ENCODE data around the gene CNTN1.

CNTN1 gene

GRCh38 chr12:40825156-40825555 is 132.9 kb downstream of the CNTN1 start:
- no peak for DNase-seq
- no peak for TF ChIP-seq POLR2A (IDR thresholded peaks at IDR 0.05; ENCODE audit: low read length)

DNA sequence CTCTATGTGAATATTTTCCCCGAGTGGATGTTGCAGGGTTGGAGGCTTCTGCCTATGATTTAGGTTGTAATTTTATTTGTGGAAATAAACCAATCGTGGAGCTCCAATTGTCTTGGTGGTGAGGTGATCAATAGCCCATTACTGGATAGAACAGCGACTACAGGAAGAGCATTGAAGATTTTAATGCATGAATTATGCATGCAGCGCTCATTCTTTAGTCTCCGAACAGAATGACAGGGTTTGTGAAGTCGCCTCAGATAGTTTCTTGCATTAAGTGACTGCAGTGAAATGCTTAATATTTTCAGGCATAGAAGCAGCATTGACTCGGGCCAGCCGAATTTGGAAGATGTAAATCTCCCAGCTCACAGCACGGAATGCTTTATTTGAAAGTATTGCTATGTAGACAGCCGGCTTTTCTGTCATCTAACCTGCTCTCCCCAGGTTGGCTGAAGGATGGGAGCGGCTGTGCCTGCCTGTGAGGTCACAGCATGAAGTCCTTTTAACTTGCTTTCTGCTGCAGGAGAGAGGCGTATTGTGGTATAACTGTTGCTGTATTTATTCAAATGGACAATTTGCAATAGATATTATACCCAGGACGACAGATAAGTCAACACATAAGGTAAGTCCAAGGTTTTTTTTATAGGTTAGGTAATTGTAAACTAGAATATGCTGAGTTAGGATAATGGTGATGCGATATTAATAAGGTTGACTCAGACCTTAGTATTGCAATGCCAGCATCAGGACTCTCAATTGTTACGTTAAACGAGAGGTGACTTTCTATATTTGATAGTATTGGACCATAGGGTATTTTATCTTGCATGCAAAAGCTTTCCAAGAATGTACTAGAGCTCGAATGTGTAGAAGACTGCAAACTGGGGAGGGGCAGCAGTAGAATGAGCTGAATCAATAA is 135.7 kb downstream of the CNTN1 start:
- DNase-seq = no peak
- TF ChIP-seq GATA1 (IDR thresholded peaks at IDR 0.05; ENCODE audit: low read depth, low read length) (no peak), POLR2A (IDR thresholded peaks at IDR 0.05; ENCODE audit: low read length) (no peak)

GRCh38 chr12:40828593-40828990 is 136.4 kb downstream of the CNTN1 start:
- TF ChIP-seq POLR2A (IDR thresholded peaks at IDR 0.05; ENCODE audit: low read length) (no peak), GATA1 (IDR thresholded peaks at IDR 0.05; ENCODE audit: low read depth, low read length) (no peak)
- no peak for DNase-seq

DNA sequence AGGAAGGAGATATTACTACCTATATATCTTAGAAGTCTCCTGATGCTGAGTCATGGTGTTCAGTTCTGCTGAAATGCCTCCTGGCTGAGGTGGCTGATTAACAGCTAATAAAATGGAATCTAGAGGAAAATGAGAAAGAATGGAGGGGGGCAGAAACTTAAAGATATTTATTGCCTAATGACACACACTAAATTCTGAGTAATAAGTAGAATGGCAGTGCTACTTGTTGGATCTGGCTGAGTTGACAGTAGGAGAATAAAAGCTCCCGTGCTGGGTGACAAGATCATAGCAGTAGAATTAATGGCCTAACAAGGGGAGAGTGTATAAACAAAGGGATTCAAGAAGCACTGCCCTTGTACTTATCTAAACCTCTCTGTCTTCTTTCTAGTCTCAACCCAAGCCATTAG is 137.5 kb downstream of the CNTN1 start:
- TF ChIP-seq POLR2A (IDR thresholded peaks at IDR 0.05; ENCODE audit: low read length) (no peak), GATA1 (IDR thresholded peaks at IDR 0.05; ENCODE audit: low read depth, low read length) (no peak)
- DNase-seq = no peak

- TF ChIP-seq POLR2A (IDR thresholded peaks at IDR 0.05; ENCODE audit: low read length) (no peak), GATA1 (IDR thresholded peaks at IDR 0.05; ENCODE audit: low read depth, low read length) (no peak)
- no peak for DNase-seq
Measured at GRCh38 chr12:40831916-40832315, 139.7 kb downstream of the CNTN1 start.

DNA sequence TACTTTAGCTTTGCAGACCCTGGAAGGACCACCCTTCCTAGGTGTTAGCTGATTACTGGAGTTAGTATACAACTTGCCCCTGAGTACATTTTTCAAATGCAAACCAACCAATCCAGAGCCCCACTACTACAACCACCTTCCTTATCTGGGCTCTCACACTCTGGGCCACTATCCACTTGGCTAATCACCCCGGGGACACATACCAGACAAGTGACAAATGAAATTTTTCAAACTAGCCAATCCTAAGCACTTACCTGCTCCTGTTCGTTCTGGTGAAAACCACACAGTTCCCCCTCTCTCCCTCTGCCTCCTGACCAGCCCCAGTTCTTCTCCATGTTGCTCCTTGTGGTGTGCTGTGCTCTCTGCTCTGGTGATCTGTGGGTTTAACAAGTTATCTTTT is 140.4 kb downstream of the CNTN1 start:
- DNase-seq = no peak
- TF ChIP-seq GATA1 (IDR thresholded peaks at IDR 0.05; ENCODE audit: low read depth, low read length) = no peak
- no peak for TF ChIP-seq POLR2A (IDR thresholded peaks at IDR 0.05; ENCODE audit: low read length)

DNA sequence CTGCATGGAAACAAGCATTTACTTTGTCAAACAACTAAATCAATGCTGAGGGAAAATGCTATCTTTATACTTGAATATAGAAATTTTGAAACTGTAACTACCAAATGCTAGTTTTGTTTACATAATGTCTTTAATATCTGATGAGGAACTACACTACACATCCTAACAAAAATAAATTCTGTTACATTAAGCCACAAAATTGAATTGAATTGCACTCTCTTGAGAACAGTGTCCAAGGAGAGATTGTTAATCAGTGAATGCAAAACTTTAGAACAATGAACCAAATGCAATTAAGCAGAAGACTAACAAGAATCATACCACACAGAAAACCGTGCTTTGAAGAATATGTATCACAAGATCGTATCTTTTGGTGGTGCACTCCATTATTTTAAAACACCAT is 141.6 kb downstream of the CNTN1 start:
- DNase-seq = no peak
- TF ChIP-seq GATA1 (IDR thresholded peaks at IDR 0.05; ENCODE audit: low read depth, low read length) = no peak
- TF ChIP-seq POLR2A (IDR thresholded peaks at IDR 0.05; ENCODE audit: low read length) = no peak

GRCh38 chr12:40834321-40834720 is 142.1 kb downstream of the CNTN1 start:
- DNase-seq = no peak
- TF ChIP-seq POLR2A (IDR thresholded peaks at IDR 0.05; ENCODE audit: low read length) = no peak
- no peak for TF ChIP-seq GATA1 (IDR thresholded peaks at IDR 0.05; ENCODE audit: low read depth, low read length)

GRCh38 chr12:40837891-40838429 is 145.7 kb downstream of the CNTN1 start:
- DNase-seq = no peak
- TF ChIP-seq POLR2A (IDR thresholded peaks at IDR 0.05; ENCODE audit: low read length) (no peak), GATA1 (IDR thresholded peaks at IDR 0.05; ENCODE audit: low read depth, low read length) (no peak)

GRCh38 chr12:40843495-40843894 is 151.3 kb downstream of the CNTN1 start:
- DNase-seq = no peak
- no peak for TF ChIP-seq POLR2A (IDR thresholded peaks at IDR 0.05; ENCODE audit: low read length)
- TF ChIP-seq GATA1 (IDR thresholded peaks at IDR 0.05; ENCODE audit: low read depth, low read length) = no peak

DNA sequence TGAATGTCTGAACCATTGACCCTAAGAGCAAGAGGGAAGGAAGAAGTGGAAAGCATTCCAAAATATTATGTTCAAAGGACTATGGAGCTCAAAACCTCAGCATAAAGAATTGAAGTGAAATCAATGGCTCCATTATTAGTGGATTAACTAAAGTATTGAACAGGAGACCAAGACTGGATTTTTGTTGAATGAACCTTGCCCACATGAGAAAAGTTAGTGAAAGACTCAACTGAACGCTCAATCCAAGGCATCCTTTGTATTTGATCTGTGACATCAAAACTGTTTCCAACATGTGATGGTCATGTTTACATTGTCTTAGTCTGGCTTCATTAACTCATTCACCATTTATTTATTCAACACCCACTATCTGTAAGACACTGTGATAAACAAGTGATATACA is 161.0 kb downstream of the CNTN1 start:
- TF ChIP-seq GATA1 (IDR thresholded peaks at IDR 0.05; ENCODE audit: low read depth, low read length) = no peak
- TF ChIP-seq POLR2A (IDR thresholded peaks at IDR 0.05; ENCODE audit: low read length) = no peak

GRCh38 chr12:40854604-40855003 is 162.4 kb downstream of the CNTN1 start:
- DNase-seq = no peak
- TF ChIP-seq GATA1 (IDR thresholded peaks at IDR 0.05; ENCODE audit: low read depth, low read length) = no peak
- no peak for TF ChIP-seq POLR2A (IDR thresholded peaks at IDR 0.05; ENCODE audit: low read length)

More for the DNA sequence above, 161.0 kb downstream of the CNTN1 start:
- no peak for DNase-seq

DNA sequence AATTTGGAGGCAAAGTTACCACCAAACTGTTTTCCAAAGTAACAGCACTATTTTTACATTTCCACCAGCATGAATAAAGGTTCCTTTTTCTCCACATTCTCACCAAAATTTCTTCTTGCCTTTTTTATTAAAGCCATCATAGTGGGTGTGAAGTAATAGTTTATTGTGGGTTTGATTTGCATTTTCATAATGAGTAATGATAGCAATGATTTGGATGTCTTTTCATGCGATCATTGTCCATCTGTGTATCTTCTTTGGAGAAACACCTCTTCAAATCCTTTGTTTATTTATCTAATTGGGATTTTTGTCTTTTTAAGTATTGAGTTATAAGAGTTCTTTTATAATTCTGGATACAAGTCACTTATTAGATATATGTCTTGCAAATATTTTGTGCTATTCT is 172.7 kb downstream of the CNTN1 start:
- DNase-seq = no peak
- TF ChIP-seq GATA1 (IDR thresholded peaks at IDR 0.05; ENCODE audit: low read depth, low read length) (no peak), POLR2A (IDR thresholded peaks at IDR 0.05; ENCODE audit: low read length) (no peak)

- DNase-seq = no peak
- TF ChIP-seq POLR2A (IDR thresholded peaks at IDR 0.05; ENCODE audit: low read length) (no peak), GATA1 (IDR thresholded peaks at IDR 0.05; ENCODE audit: low read depth, low read length) (no peak)
Measured at GRCh38 chr12:40870981-40871380, 178.7 kb downstream of the CNTN1 start.

- TF ChIP-seq GATA1 (IDR thresholded peaks at IDR 0.05; ENCODE audit: low read depth, low read length) (no peak), POLR2A (IDR thresholded peaks at IDR 0.05; ENCODE audit: low read length) (no peak)
- DNase-seq = no peak
Measured at GRCh38 chr12:40874868-40875267, 182.6 kb downstream of the CNTN1 start.
